Mucosa of descending colon (tissue), 3 donors: ENCODE data around the gene IMPA2. TPM values are rescaled to one million over a fixed set of nuclear protein-coding genes. Genes with fewer than 3 reads are reported as not detected.
A peak's percentile ranks its signal among the peaks of the same experiment; 100 is the strongest.

ENCODE experiments used
- ATAC-seq: fragments of 200-7000 bp; cut with Tn5 transposase; one replicate; pipeline ENCODE4 v1.9.1; 2020; ENCODE audit warnings: mild to moderate bottlenecking, moderate library complexity
- DNase-seq, 3 donors: peaks; one replicate each; pipeline ENCODE4 v3.0.0-alpha.2; 2020
- H3K36me3 ChIP-seq: fragments of 200-600 bp; one replicate; pipeline ENCODE4 v1.8.0; 2021; ENCODE audit warnings: low read depth, mild to moderate bottlenecking
- H3K4me1 ChIP-seq: fragments of 200-600 bp; one replicate; pipeline ENCODE4 v1.8.0; 2021; ENCODE audit warnings: low read depth, mild to moderate bottlenecking
- H3K4me3 ChIP-seq: fragments of 200-600 bp; one replicate; pipeline ENCODE4 v1.8.0; 2021; ENCODE audit warnings: mild to moderate bottlenecking
- H3K9me3 ChIP-seq: fragments of 200-600 bp; one replicate; pipeline ENCODE4 v1.8.0; 2021; ENCODE audit warnings: mild to moderate bottlenecking
- CTCF ChIP-seq: fragments of 200-600 bp; IDR thresholded peaks from one replicate; pipeline ENCODE4 v1.8.0; 2022; ENCODE audit warnings: antibody characterized with exemption, mild to moderate bottlenecking
- intact Hi-C, 2 donors: fragments of 100-400 bp; cut with DNase I in 1 of 2; cut with micrococcal nuclease in 1 of 2; formaldehyde crosslinking; loops; one replicate each; pipeline versions ENCODE4 v1.11.0 to v1.11.1; 2022; cut with DNase I, micrococcal nuclease
- total RNA-seq, 3 donors: library from RNA; stranded (reverse); fragmentation: NEBNext Ultra II Directional in 2 of 3; extraction: Animal tissue kit (Norgen Biotek cat#: 25700) in 2 of 3; gene quantifications; one replicate each; pipeline versions ENCODE4 v1.2.1 to v1.2.4, GENCODE V29; 2021 to 2023
- donor health status: DM: no; HTN: no; CAD: no; lungs with moderate emphysema.
- donor health status: DM: no; HTN: no; CAD: no.
- donor health status: DM: no; HTN: yes; CAD: no.

The IMPA2 gene
- total RNA-seq, 3 donors from 2014 or later = 58.0 to 152 (median 117) TPM

GRCh38 chr18:11976315-11977152, 4.8 kb upstream of the IMPA2 start:
- TF ChIP-seq CTCF = no peak
- no peak overlapping the region for H3K4me3 ChIP-seq
- no peaks in the 10 kb centered on the region for H3K36me3 ChIP-seq
- DNase-seq (no peak), ATAC-seq (no peak)
- H3K9me3 ChIP-seq = no peaks in the 10 kb centered on the region
- H3K4me1 ChIP-seq = peaks cover 11% of the 10 kb centered on the region
- intact Hi-C loops = no loop called here

DNA sequence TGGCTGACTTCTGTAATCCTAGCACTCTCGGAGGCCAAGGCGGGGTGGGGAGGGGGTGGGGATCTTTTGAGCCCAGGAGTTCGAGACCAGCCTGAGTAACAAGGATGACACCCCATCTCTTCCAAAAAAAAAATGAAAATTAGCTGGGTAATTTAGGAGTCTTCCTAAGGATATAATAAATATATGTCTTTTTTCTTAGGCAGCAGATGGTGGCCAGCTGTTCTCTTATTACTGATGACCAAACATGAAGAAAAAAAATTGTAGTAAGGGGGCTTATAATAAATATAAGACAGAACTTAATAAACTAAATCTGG, 4.2 kb upstream of the IMPA2 start:
- Histone ChIP-seq H3K9me3 (no peaks in the 10 kb centered on the region), H3K36me3 (no peaks in the 10 kb centered on the region), H3K4me3 (no peak overlapping the region), H3K4me1 (peaks cover 11% of the 10 kb centered on the region)
- ATAC-seq = no peak
- no peak for DNase-seq
- intact Hi-C loops = no loop called here
- no peak for TF ChIP-seq CTCF

- DNase-seq = no peak
- H3K4me3 ChIP-seq = no peak overlapping the region
- intact Hi-C loops = no loop called here
- no peak for TF ChIP-seq CTCF
- H3K4me1 ChIP-seq = peaks cover 24% of the 10 kb centered on the region
- no peaks in the 10 kb centered on the region for H3K9me3 ChIP-seq
- ATAC-seq = no peak
- H3K36me3 ChIP-seq = no peaks in the 10 kb centered on the region
Measured at GRCh38 chr18:11978956-11979355, 2.4 kb upstream of the IMPA2 start.

GRCh38 chr18:11980163-11980493, 1.2 kb upstream of the IMPA2 start:
- H3K36me3 ChIP-seq = no peaks in the 10 kb centered on the region
- no peak for TF ChIP-seq CTCF
- DNase-seq (no peak), ATAC-seq (no peak)
- no peaks in the 10 kb centered on the region for H3K9me3 ChIP-seq
- intact Hi-C loops = no loop called here
- peak overlapping the region; percentile 22 for H3K4me3 ChIP-seq
- H3K4me1 ChIP-seq = peaks cover 24% of the 10 kb centered on the region

GRCh38 chr18:11980494-11981191, 664 bp upstream of the IMPA2 start:
- peak; percentile 99 to 100 (median 100) for DNase-seq
- H3K4me1 ChIP-seq = peaks cover 24% of the 10 kb centered on the region
- peak overlapping the region; percentile 22 for H3K4me3 ChIP-seq
- peak; percentile 86 for ATAC-seq
- no peaks in the 10 kb centered on the region for H3K36me3 ChIP-seq
- intact Hi-C loops = no loop called here
- no peaks in the 10 kb centered on the region for H3K9me3 ChIP-seq
- TF ChIP-seq CTCF = no peak
